ENCODE data around the gene CHST2.
"Not testable (repeated sequence)": the region's sequence is repeated elsewhere in the genome, so short reads cannot be mapped to it uniquely, and the experiment has no call there.

The CHST2 gene

DNA sequence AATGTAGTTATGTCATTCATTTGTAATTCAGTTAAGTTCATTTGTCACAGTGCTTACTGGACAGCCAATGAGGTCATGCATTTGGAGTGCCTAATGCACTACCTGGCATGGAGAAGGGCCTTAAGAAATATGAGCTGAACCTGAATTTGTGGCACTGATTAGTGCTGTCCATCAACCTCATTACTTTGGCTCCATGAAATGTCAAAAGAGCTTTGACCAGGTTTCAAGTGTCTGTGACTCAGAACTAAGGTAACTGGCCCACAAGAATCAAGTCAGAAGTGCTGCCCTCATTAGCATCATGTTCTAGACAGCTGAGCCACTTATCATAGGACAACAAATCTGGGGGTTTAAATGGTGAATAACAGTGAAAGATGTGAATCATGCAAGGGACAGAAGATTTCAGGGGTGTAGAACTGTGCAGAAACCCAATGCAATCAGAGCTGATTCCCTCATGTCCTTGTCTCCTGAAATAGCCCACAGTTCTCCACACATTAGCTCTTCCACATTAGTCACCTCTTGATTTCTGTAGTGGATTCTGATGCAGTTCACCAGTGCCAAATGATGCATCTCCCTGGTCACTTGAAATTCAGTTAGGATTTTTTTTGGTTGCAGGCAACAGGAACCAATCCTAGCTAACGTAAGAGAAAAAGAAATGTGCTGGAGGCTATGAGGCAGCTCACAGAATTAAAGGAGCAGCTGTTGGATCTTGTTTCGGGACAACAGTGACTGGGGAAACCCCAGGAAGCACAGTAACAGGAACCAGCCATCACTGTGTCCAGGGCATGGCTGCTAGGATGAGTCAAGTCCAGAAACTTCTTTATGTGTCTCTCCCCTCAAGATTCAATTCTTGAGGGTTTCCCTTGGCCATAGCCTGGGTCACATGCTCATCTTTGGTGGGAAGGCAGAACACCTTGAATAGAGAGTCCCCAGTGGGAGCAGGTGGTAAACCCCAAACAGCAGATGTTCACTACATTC, 38.7 kb downstream of the CHST2 start:
- H3K4me3 ChIP-seq (ENCODE audit: low read depth, low read length) = no peak overlapping the region
- no peak for TF ChIP-seq POLR2A (IDR thresholded peaks at IDR 0.05; ENCODE audit: extremely low read depth, insufficient read length)
- TF ChIP-seq, protein P1, sequence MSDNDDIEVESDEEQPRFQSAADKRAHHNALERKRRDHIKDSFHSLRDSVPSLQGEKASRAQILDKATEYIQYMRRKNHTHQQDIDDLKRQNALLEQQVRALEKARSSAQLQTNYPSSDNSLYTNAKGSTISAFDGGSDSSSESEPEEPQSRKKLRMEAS (IDR thresholded peaks at IDR 0.05; ENCODE audit: low read depth, low read length) = no peak
- TF ChIP-seq, protein P2, sequence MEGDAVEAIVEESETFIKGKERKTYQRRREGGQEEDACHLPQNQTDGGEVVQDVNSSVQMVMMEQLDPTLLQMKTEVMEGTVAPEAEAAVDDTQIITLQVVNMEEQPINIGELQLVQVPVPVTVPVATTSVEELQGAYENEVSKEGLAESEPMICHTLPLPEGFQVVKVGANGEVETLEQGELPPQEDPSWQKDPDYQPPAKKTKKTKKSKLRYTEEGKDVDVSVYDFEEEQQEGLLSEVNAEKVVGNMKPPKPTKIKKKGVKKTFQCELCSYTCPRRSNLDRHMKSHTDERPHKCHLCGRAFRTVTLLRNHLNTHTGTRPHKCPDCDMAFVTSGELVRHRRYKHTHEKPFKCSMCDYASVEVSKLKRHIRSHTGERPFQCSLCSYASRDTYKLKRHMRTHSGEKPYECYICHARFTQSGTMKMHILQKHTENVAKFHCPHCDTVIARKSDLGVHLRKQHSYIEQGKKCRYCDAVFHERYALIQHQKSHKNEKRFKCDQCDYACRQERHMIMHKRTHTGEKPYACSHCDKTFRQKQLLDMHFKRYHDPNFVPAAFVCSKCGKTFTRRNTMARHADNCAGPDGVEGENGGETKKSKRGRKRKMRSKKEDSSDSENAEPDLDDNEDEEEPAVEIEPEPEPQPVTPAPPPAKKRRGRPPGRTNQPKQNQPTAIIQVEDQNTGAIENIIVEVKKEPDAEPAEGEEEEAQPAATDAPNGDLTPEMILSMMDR (IDR thresholded peaks at IDR 0.05; ENCODE audit: low read depth, low read length) = no peak
- no peak for TF ChIP-seq MYC (IDR thresholded peaks at IDR 0.05; ENCODE audit: low read depth, low read length)
- no peak for DNase-seq (ENCODE audit: low read depth)

DNA sequence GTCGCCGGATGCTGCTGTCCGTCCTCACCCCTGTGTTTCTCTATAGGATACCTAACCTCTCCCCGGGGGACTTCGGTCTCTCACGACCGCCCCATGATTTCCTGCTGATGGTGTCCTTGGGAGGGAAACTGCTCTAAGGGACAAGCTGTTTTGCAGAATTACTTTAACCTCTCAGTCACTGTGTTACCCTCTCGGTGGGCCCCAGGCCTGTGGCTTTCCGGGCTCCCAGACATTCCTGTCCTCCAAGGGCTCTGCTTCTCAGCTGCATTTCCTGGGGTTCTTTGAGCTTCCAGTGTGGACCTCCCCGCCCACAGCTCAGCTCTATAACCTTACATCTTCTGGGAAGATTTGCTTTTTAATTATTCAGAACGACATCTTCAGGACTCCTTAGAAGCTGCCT, 40.9 kb downstream of the CHST2 start:
- DNase-seq (ENCODE audit: low read depth) = no peak
- H3K4me3 ChIP-seq (ENCODE audit: low read depth, low read length) = no peak overlapping the region
- TF ChIP-seq, protein P2 (IDR thresholded peaks at IDR 0.05; ENCODE audit: low read depth, low read length) = no peak
- TF ChIP-seq, protein P1 (IDR thresholded peaks at IDR 0.05; ENCODE audit: low read depth, low read length) = no peak
- no peak for TF ChIP-seq MYC (IDR thresholded peaks at IDR 0.05; ENCODE audit: low read depth, low read length)
- TF ChIP-seq POLR2A (IDR thresholded peaks at IDR 0.05; ENCODE audit: extremely low read depth, insufficient read length) = no peak

DNA sequence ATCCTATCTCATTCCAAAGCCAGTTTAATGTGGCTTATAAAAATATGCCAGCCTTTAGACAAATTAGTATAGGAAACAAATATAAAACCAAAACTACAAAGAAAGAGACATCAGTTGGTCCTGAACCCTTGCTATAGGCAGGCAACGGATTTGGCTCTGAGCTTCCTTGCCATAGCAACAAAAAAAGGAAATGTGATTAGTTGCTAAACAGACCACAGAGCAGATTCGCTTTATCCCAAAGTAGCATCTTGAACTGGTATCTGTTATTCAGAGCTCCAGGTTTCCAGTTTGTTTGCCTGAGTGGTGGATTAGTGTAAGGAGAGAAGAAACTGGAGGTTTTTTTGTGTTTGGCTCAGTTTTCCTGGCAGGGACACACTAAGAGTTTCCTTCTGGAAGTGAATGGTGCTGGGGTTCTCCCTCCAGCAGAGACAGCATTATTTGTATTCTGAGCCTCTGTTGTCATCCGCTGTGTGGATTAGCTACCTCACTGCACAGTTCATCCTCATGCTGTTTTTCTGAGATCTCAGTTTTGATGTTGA, 44.1 kb downstream of the CHST2 start:
- no peak for DNase-seq (ENCODE audit: low read depth)
- H3K4me3 ChIP-seq (ENCODE audit: low read depth, low read length) = no peak overlapping the region
- TF ChIP-seq MYC (IDR thresholded peaks at IDR 0.05; ENCODE audit: low read depth, low read length) = no peak

DNA sequence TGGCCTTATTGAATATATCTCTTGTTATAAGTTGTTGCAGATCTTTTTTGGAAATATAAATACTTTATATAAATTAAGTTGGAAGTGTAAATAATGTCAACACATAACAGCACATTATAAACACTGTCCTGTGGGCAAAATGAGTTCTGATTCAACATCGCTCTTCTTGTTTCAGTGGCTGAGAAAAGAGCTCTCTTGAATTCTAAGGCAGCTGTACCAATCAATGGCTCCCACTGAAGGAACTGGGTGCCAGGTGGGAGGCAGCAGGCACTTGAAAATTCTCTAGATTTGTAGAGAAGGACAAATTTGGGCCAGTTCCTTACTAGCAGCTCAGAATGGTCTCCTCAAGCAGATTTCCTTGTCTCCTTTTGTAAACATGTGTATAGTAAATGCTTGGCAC, 45.6 kb downstream of the CHST2 start:
- H3K4me3 ChIP-seq (ENCODE audit: low read depth, low read length) = no peak overlapping the region
- DNase-seq (ENCODE audit: low read depth) = no peak
- TF ChIP-seq, protein P1 (IDR thresholded peaks at IDR 0.05; ENCODE audit: low read depth, low read length) = no peak
- TF ChIP-seq MYC (IDR thresholded peaks at IDR 0.05; ENCODE audit: low read depth, low read length) (no peak), POLR2A (IDR thresholded peaks at IDR 0.05; ENCODE audit: extremely low read depth, insufficient read length) (no peak)
- TF ChIP-seq, protein P2 (IDR thresholded peaks at IDR 0.05; ENCODE audit: low read depth, low read length) = no peak

DNA sequence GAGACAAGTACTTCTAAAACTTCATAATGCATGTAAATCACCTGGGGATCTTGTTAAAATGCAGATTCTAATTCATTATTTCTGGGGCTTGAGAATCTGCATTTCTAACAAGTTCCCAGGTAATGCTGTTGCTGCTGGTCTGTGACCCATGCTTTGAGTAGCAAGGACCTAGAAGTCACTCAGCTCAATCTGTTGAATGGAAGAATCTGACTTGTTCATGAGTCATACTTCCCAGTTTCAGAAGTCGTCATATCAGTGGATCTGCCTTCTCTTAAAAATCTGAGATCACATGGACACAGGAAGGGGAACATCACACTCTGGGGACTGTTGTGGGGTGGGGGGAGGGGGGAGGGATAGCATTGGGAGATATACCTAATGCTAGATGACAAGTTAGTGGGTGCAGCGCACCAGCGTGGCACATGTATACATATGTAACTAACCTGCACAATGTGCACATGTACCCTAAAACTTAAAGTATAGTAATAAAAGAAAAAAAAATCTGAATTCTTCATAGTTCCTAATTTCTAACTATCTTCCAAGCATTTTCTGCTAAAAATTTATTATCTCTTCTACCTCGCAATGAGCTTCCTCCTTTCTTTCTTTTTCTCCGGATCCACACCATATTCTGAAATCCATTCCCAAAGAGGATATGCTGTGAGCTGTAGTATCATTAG, 46.2 kb downstream of the CHST2 start:
- TF ChIP-seq, protein P1 (IDR thresholded peaks at IDR 0.05; ENCODE audit: low read depth, low read length) = peak; percentile 51
- peak; percentile 32; the same call in 1 of the 2 replicates for TF ChIP-seq MYC (IDR thresholded peaks at IDR 0.05; ENCODE audit: low read depth, low read length)
- peak; percentile 88 for DNase-seq (ENCODE audit: low read depth)
- H3K4me3 ChIP-seq (ENCODE audit: low read depth, low read length) = not testable (repeated sequence)

DNA sequence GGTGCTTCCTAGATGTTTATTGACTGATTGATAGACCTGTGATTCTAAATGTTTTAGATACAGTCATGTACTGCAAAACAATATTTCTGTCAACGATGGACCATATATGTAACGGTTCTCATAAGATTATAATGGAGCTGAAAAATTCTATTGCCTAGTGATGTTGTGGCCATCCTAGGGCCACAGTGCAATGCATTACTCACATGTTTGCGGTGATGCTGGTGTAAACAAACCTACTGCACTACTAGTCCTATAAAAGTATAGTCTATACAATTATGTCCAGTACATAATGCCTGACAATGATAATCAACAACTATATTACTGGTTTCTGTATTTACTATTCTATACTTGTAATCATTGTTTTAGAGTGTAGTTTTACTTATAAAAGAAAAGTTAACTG, 46.8 kb downstream of the CHST2 start:
- H3K4me3 ChIP-seq (ENCODE audit: low read depth, low read length) = no peak overlapping the region
- DNase-seq (ENCODE audit: low read depth) = no peak
- TF ChIP-seq MYC (IDR thresholded peaks at IDR 0.05; ENCODE audit: low read depth, low read length) (no peak), POLR2A (IDR thresholded peaks at IDR 0.05; ENCODE audit: extremely low read depth, insufficient read length) (no peak)
- TF ChIP-seq, protein P1 (IDR thresholded peaks at IDR 0.05; ENCODE audit: low read depth, low read length) = no peak
- TF ChIP-seq, protein P2 (IDR thresholded peaks at IDR 0.05; ENCODE audit: low read depth, low read length) = no peak
